Measurements from ENCODE around the gene CACNA1C.

DNA sequence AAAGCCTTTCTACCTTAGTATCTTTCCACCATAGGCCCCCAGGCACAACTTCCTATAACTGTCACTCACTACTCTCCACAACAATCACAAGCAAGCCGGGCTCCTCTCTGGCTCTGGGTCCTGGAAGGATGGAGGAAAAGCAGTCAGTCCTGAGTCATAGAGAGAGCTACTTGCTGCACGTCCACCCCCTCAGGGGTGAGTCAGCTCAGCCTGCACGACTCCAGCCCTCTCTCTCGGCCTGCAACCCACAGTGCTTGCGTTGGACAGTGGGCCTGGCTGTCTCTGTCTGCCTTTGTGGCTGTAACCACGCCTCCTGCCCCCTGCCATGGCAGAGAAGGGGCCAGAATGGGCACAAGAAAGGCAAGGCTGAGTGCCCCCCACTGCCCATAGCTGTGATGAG, 587.9 kb downstream of the CACNA1C start:
- no peak for TF ChIP-seq POLR2A (IDR thresholded peaks at IDR 0.05)
- TF ChIP-seq, protein P1, sequence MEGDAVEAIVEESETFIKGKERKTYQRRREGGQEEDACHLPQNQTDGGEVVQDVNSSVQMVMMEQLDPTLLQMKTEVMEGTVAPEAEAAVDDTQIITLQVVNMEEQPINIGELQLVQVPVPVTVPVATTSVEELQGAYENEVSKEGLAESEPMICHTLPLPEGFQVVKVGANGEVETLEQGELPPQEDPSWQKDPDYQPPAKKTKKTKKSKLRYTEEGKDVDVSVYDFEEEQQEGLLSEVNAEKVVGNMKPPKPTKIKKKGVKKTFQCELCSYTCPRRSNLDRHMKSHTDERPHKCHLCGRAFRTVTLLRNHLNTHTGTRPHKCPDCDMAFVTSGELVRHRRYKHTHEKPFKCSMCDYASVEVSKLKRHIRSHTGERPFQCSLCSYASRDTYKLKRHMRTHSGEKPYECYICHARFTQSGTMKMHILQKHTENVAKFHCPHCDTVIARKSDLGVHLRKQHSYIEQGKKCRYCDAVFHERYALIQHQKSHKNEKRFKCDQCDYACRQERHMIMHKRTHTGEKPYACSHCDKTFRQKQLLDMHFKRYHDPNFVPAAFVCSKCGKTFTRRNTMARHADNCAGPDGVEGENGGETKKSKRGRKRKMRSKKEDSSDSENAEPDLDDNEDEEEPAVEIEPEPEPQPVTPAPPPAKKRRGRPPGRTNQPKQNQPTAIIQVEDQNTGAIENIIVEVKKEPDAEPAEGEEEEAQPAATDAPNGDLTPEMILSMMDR (IDR thresholded peaks at IDR 0.05), result no peak

All from esophagus squamous epithelium (tissue), 4 donors.